Hepatocyte (in vitro differentiated cells): ENCODE data around the gene GALNT7. TPM values are rescaled to one million over a fixed set of nuclear protein-coding genes. Genes with fewer than 3 reads are reported as not detected.

ENCODE experiments used
- DNase-seq: peaks from one replicate; pipeline ENCODE4 v3.0.0-alpha.2; 2016; ENCODE audit warnings: low spot score
- H2AFZ ChIP-seq: fragments of 200-600 bp; sonication (generic); 2 replicates; pipeline ENCODE4 v1.6.0; 2016; ENCODE audit warnings: antibody characterized with exemption, mild to moderate bottlenecking
- H3K27ac ChIP-seq: fragments of 200-600 bp; sonication (generic); 2 replicates; pipeline ENCODE4 v1.5.1; 2016; ENCODE audit warnings: mild to moderate bottlenecking
- H3K27me3 ChIP-seq: fragments of 200-600 bp; sonication (generic); 2 replicates; pipeline ENCODE4 v1.6.1; 2016
- H3K36me3 ChIP-seq: fragments of 200-600 bp; sonication (generic); replicated peaks from 2 replicates; pipeline ENCODE4 v1.5.1; 2016; ENCODE audit warnings: low read depth; ENCODE audit not compliant: insufficient read depth
- H3K4me1 ChIP-seq: fragments of 200-600 bp; sonication (generic); 2 replicates; pipeline ENCODE4 v1.5.1; 2016; ENCODE audit warnings: mild to moderate bottlenecking, moderate library complexity; ENCODE audit not compliant: insufficient read depth
- H3K4me2 ChIP-seq: fragments of 200-600 bp; sonication (generic); 2 replicates; pipeline ENCODE4 v1.6.0; 2016
- H3K4me3 ChIP-seq: fragments of 200-600 bp; sonication (generic); 2 replicates; pipeline ENCODE4 v1.5.1; 2016; ENCODE audit warnings: mild to moderate bottlenecking
- H3K79me2 ChIP-seq: fragments of 200-600 bp; sonication (generic); 2 replicates; pipeline ENCODE4 v1.6.0; 2017; ENCODE audit warnings: mild to moderate bottlenecking
- H3K9me2 ChIP-seq: fragments of 200-600 bp; sonication (generic); replicated peaks from 2 replicates; pipeline ENCODE4 v1.6.0; 2017; ENCODE audit warnings: mild to moderate bottlenecking; ENCODE audit not compliant: insufficient read depth
- H3K9me3 ChIP-seq: fragments of 200-600 bp; sonication (generic); 2 replicates; pipeline ENCODE4 v1.5.1; 2016; ENCODE audit warnings: low read depth, mild to moderate bottlenecking
- H4K20me1 ChIP-seq: fragments of 200-600 bp; sonication (generic); 2 replicates; pipeline ENCODE4 v1.6.0; 2016; ENCODE audit warnings: mild to moderate bottlenecking; ENCODE audit not compliant: insufficient read depth, poor library complexity, severe bottlenecking
- CTCF ChIP-seq: fragments of 200-600 bp; sonication (generic); IDR thresholded peaks from 2 replicates; pipeline ENCODE4 v1.5.1; 2016; ENCODE audit warnings: antibody characterized with exemption, mild to moderate bottlenecking; ENCODE audit not compliant: poor library complexity
- EZH2 ChIP-seq: fragments of 200-600 bp; sonication (generic); IDR thresholded peaks from 2 replicates; pipeline ENCODE4 v1.6.1; 2016; ENCODE audit warnings: antibody characterized with exemption, mild to moderate bottlenecking, borderline replicate concordance
- EZH2phosphoT487 ChIP-seq: fragments of 200-600 bp; sonication (generic); IDR thresholded peaks from one replicate; pipeline ENCODE4 v1.6.1; 2018; ENCODE audit warnings: antibody characterized with exemption, mild to moderate bottlenecking, low read depth, moderate library complexity; ENCODE audit not compliant: unreplicated experiment, severe bottlenecking
- WGBS: methylation state at CpG from one replicate; pipeline ENCODE4 v1.1.6; 2016; ENCODE audit warnings: low lambda C conversion rate; ENCODE audit errors: missing lambda C conversion rate; 5-methylcytosine and 5-hydroxymethylcytosine counted together
- polyA plus RNA-seq: library from polyadenylated mRNA; unstranded; fragments of >200 nt; fragmentation: Nextera tagmentation; extraction: Ambion mirVana; gene quantifications from 2 replicates; pipeline ENCODE4 v1.2.1, GENCODE V29; 2016
- total RNA-seq: library from RNA; depleted of rRNA; stranded (reverse); fragments of >200 nt; gene quantifications from 2 replicates; pipeline ENCODE4 v1.2.3, GENCODE V29; 2014

Gene GALNT7
- total and polyA plus RNA-seq, 2 experiments from 2014 or later: 23.7 to 44.6 TPM

GRCh38 chr4:173288698-173289352 lies 120.2 kb downstream of the GALNT7 start:
- Histone ChIP-seq H3K79me2 (peaks cover 4% of the 10 kb centered on the region), H3K9me2 (no peaks in the 10 kb centered on the region), H3K27me3 (no peaks in the 10 kb centered on the region), H3K36me3 (no peaks in the 10 kb centered on the region), H3K4me1 (peaks cover 13% of the 10 kb centered on the region), H4K20me1 (no peaks in the 10 kb centered on the region), H3K4me2 (peak overlapping the region; percentile 76), H3K9me3 (peaks cover 8% of the 10 kb centered on the region), H3K4me3 (peak overlapping the region; percentile 12), H3K27ac (peak overlapping the region; percentile 51), H2AFZ (no peak overlapping the region)
- TF ChIP-seq EZH2 (no peak), CTCF (no peak), EZH2phosphoT487 (no peak)
- 56% methylated on average over 3 of the region's 3 CpGs for WGBS
- no peak for DNase-seq

DNA sequence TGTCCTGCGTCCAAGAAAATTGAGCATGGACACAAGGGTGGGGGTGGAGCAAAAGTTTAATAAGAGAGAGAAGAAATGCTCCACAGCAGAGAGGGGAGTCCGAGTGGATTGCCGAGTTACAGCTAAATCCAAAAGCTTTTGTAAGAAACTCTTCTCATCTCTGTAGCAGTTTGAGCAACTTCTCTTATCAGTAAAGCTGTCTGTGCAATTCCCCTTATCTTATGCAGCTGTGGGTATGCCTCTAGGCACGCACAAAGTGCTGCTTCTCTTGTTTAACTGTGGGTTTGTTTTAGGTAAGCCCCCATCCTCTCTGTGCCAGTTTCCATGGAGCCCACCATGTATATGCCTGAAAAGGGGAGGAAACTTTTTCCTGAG lies 120.7 kb downstream of the GALNT7 start:
- Histone ChIP-seq H4K20me1 (no peaks in the 10 kb centered on the region), H3K9me2 (no peaks in the 10 kb centered on the region), H3K79me2 (peaks cover 4% of the 10 kb centered on the region), H3K27me3 (no peaks in the 10 kb centered on the region), H3K4me2 (peak overlapping the region; percentile 76), H3K36me3 (no peaks in the 10 kb centered on the region), H3K9me3 (peaks cover 5% of the 10 kb centered on the region), H2AFZ (no peak overlapping the region), H3K4me3 (peak overlapping the region; percentile 12), H3K4me1 (peaks cover 13% of the 10 kb centered on the region), H3K27ac (peak overlapping the region; percentile 51)
- WGBS: 11% methylated on average over 4 of the region's 4 CpGs
- peak; percentile 28 for DNase-seq
- TF ChIP-seq EZH2phosphoT487 (no peak), EZH2 (no peak), CTCF (no peak)

GRCh38 chr4:173291899-173292298 lies 123.3 kb downstream of the GALNT7 start:
- Histone ChIP-seq H3K4me1 (peaks cover 13% of the 10 kb centered on the region), H3K4me2 (no peak overlapping the region), H3K9me3 (no peaks in the 10 kb centered on the region), H3K79me2 (peaks cover 3% of the 10 kb centered on the region), H3K4me3 (no peak overlapping the region), H3K9me2 (no peaks in the 10 kb centered on the region), H3K36me3 (no peaks in the 10 kb centered on the region), H2AFZ (no peak overlapping the region), H3K27ac (no peak overlapping the region), H4K20me1 (no peaks in the 10 kb centered on the region), H3K27me3 (no peaks in the 10 kb centered on the region)
- 90% methylated on average over 5 of the region's 5 CpGs for WGBS
- TF ChIP-seq EZH2phosphoT487 (no peak), CTCF (no peak), EZH2 (no peak)
- no peak for DNase-seq
